SJSA1 (cell line): Measurements from ENCODE around the gene MYADML2. TPM values are rescaled to one million over a fixed set of nuclear protein-coding genes. Genes with fewer than 3 reads are reported as not detected.

Source experiments
- DNase-seq, 2 experiments: peaks; one replicate each; pipeline ENCODE4 v3.0.0-alpha.2; 2015 to 2020; ENCODE audit warnings: low spot score in 2 of 2, low read depth in 1 of 2
- H3K27ac ChIP-seq: fragments of 250-450 bp; sonication (Bioruptor Pico); 2 replicates; pipeline ENCODE4 v1.5.1; 2020; ENCODE audit warnings: mild to moderate bottlenecking, moderate library complexity
- H3K27me3 ChIP-seq: fragments of 250-450 bp; sonication (Bioruptor Pico); replicated peaks from 2 replicates; pipeline ENCODE4 v1.5.1; 2020; ENCODE audit warnings: mild to moderate bottlenecking, moderate library complexity
- H3K36me3 ChIP-seq: fragments of 250-450 bp; sonication (Bioruptor Pico); 2 replicates; pipeline ENCODE4 v1.5.1; 2020; ENCODE audit warnings: mild to moderate bottlenecking
- H3K4me1 ChIP-seq: fragments of 250-450 bp; sonication (Bioruptor Pico); replicated peaks from 2 replicates; pipeline ENCODE4 v1.6.1; 2021; ENCODE audit warnings: mild to moderate bottlenecking
- H3K4me3 ChIP-seq: fragments of 250-450 bp; sonication (Bioruptor Pico); 2 replicates; pipeline ENCODE4 v1.5.1; 2020; ENCODE audit warnings: mild to moderate bottlenecking
- H3K9me3 ChIP-seq: fragments of 250-450 bp; sonication (Bioruptor Pico); replicated peaks from 2 replicates; pipeline ENCODE4 v1.5.1; 2020; ENCODE audit warnings: mild to moderate bottlenecking
- total RNA-seq: library from RNA; depleted of rRNA; stranded (reverse); fragments of >200 nt; shearing (Covaris generic); gene quantifications from 2 replicates; pipeline ENCODE4 v1.2.3, GENCODE V29; 2014

Gene MYADML2
- total RNA-seq, 1 experiment from 2014 or later = not detected

GRCh38 chr17:81948635-81949378 lies 1.8 kb upstream of the MYADML2 start:
- H3K27me3 ChIP-seq = peaks cover 28% of the 10 kb centered on the region
- no peak overlapping the region for H3K27ac ChIP-seq
- no peaks in the 10 kb centered on the region for H3K4me1 ChIP-seq
- no peaks in the 10 kb centered on the region for H3K36me3 ChIP-seq
- no peaks in the 10 kb centered on the region for H3K9me3 ChIP-seq
- H3K4me3 ChIP-seq = no peak overlapping the region
- no peak for DNase-seq

GRCh38 chr17:81944858-81945257 lies 2.2 kb downstream of the MYADML2 start:
- no peak for DNase-seq
- H3K4me1 ChIP-seq = no peaks in the 10 kb centered on the region
- no peak overlapping the region for H3K27ac ChIP-seq
- peaks cover 45% of the 10 kb centered on the region for H3K27me3 ChIP-seq
- H3K36me3 ChIP-seq = no peaks in the 10 kb centered on the region
- no peak overlapping the region for H3K4me3 ChIP-seq
- no peaks in the 10 kb centered on the region for H3K9me3 ChIP-seq

- no peaks in the 10 kb centered on the region for H3K36me3 ChIP-seq
- peaks cover 3% of the 10 kb centered on the region for H3K4me1 ChIP-seq
- no peak overlapping the region for H3K27ac ChIP-seq
- no peaks in the 10 kb centered on the region for H3K9me3 ChIP-seq
- DNase-seq = no peak
- peaks cover 44% of the 10 kb centered on the region for H3K27me3 ChIP-seq
- no peak overlapping the region for H3K4me3 ChIP-seq
Measured at GRCh38 chr17:81942167-81942553, 4.9 kb downstream of the MYADML2 start.

GRCh38 chr17:81941484-81942166 lies 5.4 kb downstream of the MYADML2 start:
- Histone ChIP-seq H3K4me1 (peaks cover 8% of the 10 kb centered on the region), H3K27me3 (peaks cover 39% of the 10 kb centered on the region), H3K36me3 (no peaks in the 10 kb centered on the region), H3K9me3 (no peaks in the 10 kb centered on the region), H3K27ac (no peak overlapping the region), H3K4me3 (no peak overlapping the region)
- no peak for DNase-seq

- Histone ChIP-seq H3K27me3 (peaks cover 33% of the 10 kb centered on the region), H3K4me1 (peaks cover 13% of the 10 kb centered on the region), H3K9me3 (no peaks in the 10 kb centered on the region), H3K36me3 (no peaks in the 10 kb centered on the region), H3K27ac (no peak overlapping the region), H3K4me3 (no peak overlapping the region)
- DNase-seq = no peak
Measured at GRCh38 chr17:81940538-81941483, 6.2 kb downstream of the MYADML2 start.

GRCh38 chr17:81939881-81940385 lies 7.1 kb downstream of the MYADML2 start:
- H3K4me1 ChIP-seq = peaks cover 13% of the 10 kb centered on the region
- H3K36me3 ChIP-seq = no peaks in the 10 kb centered on the region
- no peaks in the 10 kb centered on the region for H3K9me3 ChIP-seq
- peaks cover 32% of the 10 kb centered on the region for H3K27me3 ChIP-seq
- no peak overlapping the region for H3K4me3 ChIP-seq
- DNase-seq = no peak
- H3K27ac ChIP-seq = no peak overlapping the region

GRCh38 chr17:81939218-81939617 lies 7.8 kb downstream of the MYADML2 start:
- Histone ChIP-seq H3K36me3 (no peaks in the 10 kb centered on the region), H3K4me1 (peaks cover 13% of the 10 kb centered on the region), H3K9me3 (no peaks in the 10 kb centered on the region), H3K27ac (no peak overlapping the region), H3K27me3 (peaks cover 27% of the 10 kb centered on the region), H3K4me3 (no peak overlapping the region)
- no peak for DNase-seq

GRCh38 chr17:81935709-81936084 lies 11.3 kb downstream of the MYADML2 start:
- Histone ChIP-seq H3K27ac (no peak overlapping the region), H3K36me3 (no peaks in the 10 kb centered on the region), H3K4me1 (peaks cover 13% of the 10 kb centered on the region), H3K27me3 (0 out of 2 replicates have a peak, but pooled peaks cover 6% of the 10 kb centered on the region), H3K4me3 (no peak overlapping the region), H3K9me3 (no peaks in the 10 kb centered on the region)
- DNase-seq = no peak

- Histone ChIP-seq H3K4me3 (no peak overlapping the region), H3K27ac (no peak overlapping the region), H3K27me3 (0 out of 2 replicates have a peak, but pooled peaks cover 2% of the 10 kb centered on the region), H3K4me1 (peaks cover 13% of the 10 kb centered on the region), H3K9me3 (no peaks in the 10 kb centered on the region), H3K36me3 (no peaks in the 10 kb centered on the region)
- no peak for DNase-seq
Measured at GRCh38 chr17:81934850-81935708, 12.0 kb downstream of the MYADML2 start.

- Histone ChIP-seq H3K4me3 (no peak overlapping the region), H3K36me3 (no peaks in the 10 kb centered on the region), H3K27me3 (0 out of 2 replicates have a peak, but pooled peaks cover 2% of the 10 kb centered on the region), H3K27ac (no peak overlapping the region), H3K9me3 (no peaks in the 10 kb centered on the region), H3K4me1 (peaks cover 13% of the 10 kb centered on the region)
- no peak for DNase-seq
Measured at GRCh38 chr17:81934098-81934757, 12.8 kb downstream of the MYADML2 start.

- Histone ChIP-seq H3K27me3 (0 out of 2 replicates have a peak, but pooled peaks cover 2% of the 10 kb centered on the region), H3K4me1 (peaks cover 17% of the 10 kb centered on the region), H3K4me3 (no peak overlapping the region), H3K27ac (no peak overlapping the region), H3K9me3 (no peaks in the 10 kb centered on the region), H3K36me3 (no peaks in the 10 kb centered on the region)
- no peak for DNase-seq
Measured at GRCh38 chr17:81933178-81933699, 13.8 kb downstream of the MYADML2 start.

GRCh38 chr17:81932333-81932983 lies 14.6 kb downstream of the MYADML2 start:
- peaks cover 23% of the 10 kb centered on the region for H3K4me1 ChIP-seq
- no peak overlapping the region for H3K27ac ChIP-seq
- H3K9me3 ChIP-seq = no peaks in the 10 kb centered on the region
- 0 out of 2 replicates have a peak, but pooled peaks cover 2% of the 10 kb centered on the region for H3K27me3 ChIP-seq
- no peak overlapping the region for H3K4me3 ChIP-seq
- no peak for DNase-seq
- no peaks in the 10 kb centered on the region for H3K36me3 ChIP-seq
